ENCODE results near the gene CFTR. TPM values are rescaled to one million over a fixed set of nuclear protein-coding genes. Genes with fewer than 3 reads are reported as not detected.
"Not testable (repeated sequence)": the region's sequence is repeated elsewhere in the genome, so short reads cannot be mapped to it uniquely, and the experiment has no call there.

Gene CFTR
- total RNA-seq, 1 donor from 2014 or later = 0.19 TPM

DNA sequence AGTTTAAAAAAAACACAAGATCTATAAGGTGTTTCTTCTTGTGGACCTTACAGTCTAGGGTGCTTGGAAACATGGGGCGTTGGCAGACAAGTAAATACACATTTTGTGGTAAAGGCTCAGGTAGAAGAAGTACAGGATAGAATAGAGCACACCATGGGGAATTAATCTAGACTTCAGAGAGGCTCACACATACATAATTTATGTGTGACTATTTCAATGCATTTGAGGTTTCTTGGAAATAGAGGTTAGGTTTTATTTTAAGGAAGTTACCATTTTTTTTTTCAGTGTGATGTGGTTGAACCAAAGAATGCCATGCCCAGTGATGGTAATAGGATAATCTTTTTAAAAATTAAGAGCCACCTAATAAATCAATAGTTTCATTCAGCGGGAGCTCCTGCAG is 12.8 kb downstream of the CFTR start:
- intact Hi-C loops (cut with DNase I) = no loop called here
- DNase-seq (ENCODE audit: low spot score) = no peak

DNA sequence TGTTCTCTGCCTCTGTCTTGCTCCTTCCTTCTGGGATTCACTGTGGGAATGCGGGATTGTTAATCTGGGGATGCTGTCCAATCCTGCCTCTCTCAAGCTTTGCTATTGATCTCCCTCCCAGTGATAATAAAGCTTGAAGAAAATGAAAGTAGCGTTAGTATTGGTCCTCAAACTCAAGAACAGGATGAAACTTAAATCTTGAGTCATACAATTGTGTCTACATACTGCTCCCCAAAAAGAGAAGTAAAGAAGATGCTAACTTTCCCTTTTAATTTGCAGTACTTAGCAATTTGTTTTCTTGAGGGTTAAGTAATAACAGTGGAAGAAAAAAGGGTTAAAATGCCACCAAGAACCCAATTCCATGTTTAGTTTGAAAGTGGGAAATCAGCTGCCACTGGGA is 13.6 kb downstream of the CFTR start:
- intact Hi-C loops (cut with DNase I) = no loop called here
- DNase-seq (ENCODE audit: low spot score) = no peak

DNA sequence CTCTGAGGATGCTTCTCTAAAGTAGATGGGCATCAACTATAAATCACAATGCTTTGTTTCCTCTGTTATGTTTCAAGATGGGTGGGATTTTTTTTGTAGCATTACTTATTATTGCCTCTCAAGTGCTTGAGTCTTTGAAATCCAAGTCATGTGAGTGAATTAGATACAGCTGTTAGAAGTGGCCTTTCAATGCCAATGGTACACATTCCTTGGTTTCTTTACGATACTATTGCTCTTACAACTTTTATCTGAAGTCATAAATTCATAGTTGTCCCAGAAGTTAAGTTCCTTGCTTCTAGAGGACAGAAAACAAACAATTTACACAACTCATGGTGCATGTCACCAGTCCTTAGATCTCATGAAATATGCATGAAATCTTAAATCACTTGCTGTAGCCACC is 15.5 kb downstream of the CFTR start:
- intact Hi-C loops (cut with DNase I) = no loop called here

DNA sequence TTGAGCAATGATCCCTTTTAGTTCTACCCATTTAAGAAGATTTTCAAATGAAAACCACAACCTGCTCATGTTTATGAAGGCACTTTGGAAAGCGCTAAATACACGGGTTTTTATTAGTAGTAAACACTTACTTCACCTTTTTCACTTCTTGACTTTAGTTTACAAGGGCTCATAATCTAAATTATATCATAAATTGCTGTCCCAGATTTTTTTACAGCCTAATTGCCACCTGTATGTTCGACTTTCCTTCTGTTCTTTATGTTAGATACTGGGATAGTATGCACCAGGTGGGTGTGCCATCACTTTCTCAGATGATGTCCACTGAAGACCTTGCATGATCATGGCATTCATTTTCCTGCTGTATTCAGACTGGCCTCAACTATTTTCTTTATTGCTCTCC is 22.5 kb downstream of the CFTR start:
- intact Hi-C loops (cut with DNase I) = no loop called here
- no peak for DNase-seq (ENCODE audit: low spot score)

More for the DNA sequence above, 15.5 kb downstream of the CFTR start:
- no peak for DNase-seq (ENCODE audit: low spot score)

DNA sequence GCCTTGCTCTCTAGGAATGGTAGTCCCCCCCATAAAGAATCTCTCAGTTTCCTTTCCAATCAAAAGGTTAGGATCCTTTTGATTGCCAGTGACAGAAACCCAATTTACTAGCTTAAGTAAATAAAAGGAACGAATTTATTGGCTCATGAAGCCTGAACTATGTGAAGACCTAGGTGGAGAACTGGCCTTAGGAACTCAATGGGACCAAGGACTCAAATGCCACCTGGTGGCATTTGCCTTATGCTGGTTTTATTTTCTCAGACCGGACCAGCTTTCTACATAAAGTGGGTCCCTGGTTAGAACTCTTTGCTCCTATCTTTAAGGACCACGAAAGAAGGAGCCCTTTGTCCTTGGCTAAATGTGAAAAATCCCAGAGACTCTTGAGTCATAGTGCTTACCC is 25.4 kb downstream of the CFTR start:
- no peak for DNase-seq (ENCODE audit: low spot score)
- intact Hi-C loops (cut with DNase I) = no loop called here

DNA sequence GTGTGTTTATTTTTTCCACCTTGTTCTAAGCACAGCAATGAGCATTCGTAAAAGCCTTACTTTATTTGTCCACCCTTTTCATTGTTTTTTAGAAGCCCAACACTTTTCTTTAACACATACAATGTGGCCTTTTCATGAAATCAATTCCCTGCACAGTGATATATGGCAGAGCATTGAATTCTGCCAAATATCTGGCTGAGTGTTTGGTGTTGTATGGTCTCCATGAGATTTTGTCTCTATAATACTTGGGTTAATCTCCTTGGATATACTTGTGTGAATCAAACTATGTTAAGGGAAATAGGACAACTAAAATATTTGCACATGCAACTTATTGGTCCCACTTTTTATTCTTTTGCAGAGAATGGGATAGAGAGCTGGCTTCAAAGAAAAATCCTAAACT is 28.9 kb downstream of the CFTR start:
- intact Hi-C loops (cut with DNase I) = no loop called here
- no peak for DNase-seq (ENCODE audit: low spot score)

DNA sequence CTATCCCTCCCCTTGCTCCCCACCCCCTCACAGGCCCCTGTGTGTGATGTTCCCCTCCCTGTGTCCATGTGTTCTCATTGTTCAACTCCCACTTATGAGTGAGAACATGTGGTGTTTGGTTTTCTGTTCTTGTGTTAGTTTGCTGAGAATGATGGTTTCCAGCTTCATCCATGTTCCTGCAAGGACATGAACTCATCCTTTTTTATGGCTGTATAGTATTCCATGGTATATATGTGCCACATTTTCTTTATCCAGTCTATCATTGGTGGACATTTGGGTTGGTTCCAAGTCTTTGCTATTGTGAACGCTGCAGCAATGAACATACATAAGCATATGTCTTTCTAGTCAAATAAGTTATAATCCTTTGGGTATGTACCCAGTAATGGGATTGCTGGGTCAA is 37.4 kb downstream of the CFTR start:
- intact Hi-C loops (cut with DNase I); DNase-seq (ENCODE audit: low spot score): not testable (repeated sequence)

DNA sequence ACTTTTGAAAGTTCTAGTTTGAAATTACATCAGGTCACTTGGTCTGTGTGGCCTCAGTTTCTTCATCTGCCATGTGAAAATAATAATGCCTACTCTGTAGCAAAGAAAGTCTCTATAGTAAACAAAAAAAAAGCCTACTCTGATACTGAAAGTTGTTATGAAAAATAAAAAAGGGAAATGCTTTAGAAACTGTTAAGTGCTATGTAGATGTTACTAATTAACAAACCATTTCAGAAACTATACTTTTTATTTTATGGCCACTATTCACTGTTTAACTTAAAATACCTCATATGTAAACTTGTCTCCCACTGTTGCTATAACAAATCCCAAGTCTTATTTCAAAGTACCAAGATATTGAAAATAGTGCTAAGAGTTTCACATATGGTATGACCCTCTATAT is 50.6 kb downstream of the CFTR start:
- intact Hi-C loops (cut with DNase I) = no loop called here
- no peak for DNase-seq (ENCODE audit: low spot score)

DNA sequence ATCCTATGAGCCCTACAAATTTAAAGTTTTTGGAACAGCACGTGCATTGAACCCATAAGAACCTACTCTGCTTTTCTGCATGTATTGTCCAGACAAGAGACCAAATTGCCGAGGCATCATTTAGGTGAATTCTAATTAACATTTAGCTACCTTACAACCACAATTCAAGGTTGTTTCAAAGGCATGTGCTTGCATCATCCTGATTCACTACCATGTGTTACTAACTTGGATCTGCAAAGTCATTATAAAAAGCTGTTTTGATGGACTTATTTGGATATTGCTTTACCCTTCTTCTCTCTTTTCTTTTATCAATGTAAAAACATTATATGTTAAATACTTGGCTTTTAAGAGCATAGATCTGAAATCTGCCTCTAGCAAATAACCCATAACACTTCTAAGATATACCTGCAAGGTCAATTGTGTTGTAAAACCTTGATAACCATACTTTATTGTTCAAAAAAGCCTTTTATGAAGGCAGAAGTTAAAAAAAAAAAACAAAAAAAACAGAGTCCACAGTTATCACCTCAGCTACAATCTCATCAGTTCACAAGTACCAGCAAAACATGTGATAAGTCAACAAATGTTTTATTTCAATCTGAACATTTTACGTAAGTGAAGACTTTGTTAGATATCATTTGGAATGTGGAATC is 51.9 kb downstream of the CFTR start:
- intact Hi-C loops (cut with DNase I) = no loop called here
- DNase-seq (ENCODE audit: low spot score) = no peak

DNA sequence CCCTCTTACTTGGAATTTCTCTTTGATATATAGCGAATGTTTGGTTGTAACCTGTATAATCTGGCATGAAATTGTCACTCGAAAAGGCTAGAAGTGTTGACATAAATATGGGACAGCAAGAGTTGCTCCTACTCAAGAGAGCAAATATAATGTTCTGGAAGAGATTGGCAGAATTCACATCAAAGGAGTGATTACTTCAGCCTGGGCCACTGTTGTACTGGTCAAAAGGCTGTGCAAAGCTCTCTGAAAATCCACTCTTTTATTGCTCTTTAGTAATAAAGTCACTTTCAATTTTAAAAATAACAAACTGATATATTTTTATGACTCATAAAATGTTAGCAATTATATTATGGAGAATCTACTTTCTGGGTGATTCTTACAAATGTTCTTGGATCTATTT is 58.2 kb downstream of the CFTR start:
- no peak for DNase-seq (ENCODE audit: low spot score)
- intact Hi-C loops (cut with DNase I) = no loop called here

DNA sequence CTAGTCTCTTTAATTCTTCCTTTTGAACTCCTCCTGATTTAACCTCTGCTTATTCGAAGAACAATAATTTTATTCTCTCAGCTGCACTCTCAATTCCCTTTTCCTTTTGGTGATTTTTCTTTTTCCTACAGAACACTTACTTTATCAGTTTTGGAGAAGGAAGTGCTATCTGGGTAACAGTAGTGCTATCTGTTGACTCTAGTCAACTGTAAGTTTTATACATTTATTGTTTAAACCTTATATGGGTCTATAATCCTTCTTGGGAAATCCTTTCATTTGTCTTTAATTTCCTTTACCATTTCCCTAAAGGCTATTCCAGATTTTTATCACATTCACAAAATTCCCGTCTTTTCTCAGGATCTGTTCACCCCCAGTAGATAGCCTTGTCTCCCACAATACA is 64.2 kb downstream of the CFTR start:
- intact Hi-C loops (cut with DNase I) = no loop called here
- DNase-seq (ENCODE audit: low spot score) = no peak

DNA sequence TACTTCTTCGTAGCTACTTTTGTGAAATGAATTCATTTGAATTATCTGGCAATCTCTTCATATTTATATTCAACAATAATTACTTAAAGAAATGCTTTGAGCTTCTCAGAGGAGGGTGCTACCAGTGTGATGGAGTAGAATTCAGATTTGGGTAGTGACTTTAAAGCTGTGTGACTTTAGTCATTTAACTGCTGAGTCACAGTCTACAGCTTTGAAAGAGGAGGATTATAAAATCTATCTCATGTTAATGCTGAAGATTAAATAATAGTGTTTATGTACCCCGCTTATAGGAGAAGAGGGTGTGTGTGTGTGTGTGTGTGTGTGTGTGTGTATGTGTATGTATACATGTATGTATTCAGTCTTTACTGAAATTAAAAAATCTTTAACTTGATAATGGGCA is 68.2 kb downstream of the CFTR start:
- intact Hi-C loops (cut with DNase I) = no loop called here
- no peak for DNase-seq (ENCODE audit: low spot score)

DNA sequence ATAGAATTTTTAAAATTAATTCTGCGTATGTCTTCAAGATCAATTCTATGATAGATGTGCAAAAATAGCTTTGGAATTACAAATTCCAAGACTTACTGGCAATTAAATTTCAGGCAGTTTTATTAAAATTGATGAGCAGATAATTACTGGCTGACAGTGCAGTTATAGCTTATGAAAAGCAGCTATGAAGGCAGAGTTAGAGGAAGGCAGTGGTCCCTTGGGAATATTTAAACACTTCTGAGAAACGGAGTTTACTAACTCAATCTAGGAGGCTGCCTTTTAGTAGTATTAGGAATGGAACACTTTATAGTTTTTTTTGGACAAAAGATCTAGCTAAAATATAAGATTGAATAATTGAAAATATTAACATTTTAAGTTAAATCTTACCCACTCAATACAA is 70.8 kb downstream of the CFTR start:
- intact Hi-C loops (cut with DNase I) = no loop called here
- DNase-seq (ENCODE audit: low spot score) = no peak

DNA sequence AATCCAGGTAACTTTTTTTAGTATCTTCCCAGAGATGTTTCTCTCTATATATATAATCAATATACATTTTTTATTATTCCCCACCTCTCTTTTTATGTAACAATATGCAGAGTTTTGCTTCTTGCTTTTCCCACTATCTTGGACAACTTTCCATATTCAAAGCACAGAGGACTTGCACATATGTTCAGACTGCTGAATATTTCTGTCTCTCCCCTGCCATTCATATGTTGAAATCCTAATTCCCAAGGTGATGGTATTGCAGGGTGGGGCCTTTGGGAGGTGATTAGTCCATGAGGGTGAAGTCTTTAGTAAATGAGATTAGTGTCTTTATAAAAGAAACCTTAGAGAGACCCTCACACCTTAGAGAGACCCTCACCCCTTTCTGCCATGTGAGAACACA is 72.8 kb downstream of the CFTR start:
- intact Hi-C loops (cut with DNase I) = no loop called here
- DNase-seq (ENCODE audit: low spot score) = no peak

DNA sequence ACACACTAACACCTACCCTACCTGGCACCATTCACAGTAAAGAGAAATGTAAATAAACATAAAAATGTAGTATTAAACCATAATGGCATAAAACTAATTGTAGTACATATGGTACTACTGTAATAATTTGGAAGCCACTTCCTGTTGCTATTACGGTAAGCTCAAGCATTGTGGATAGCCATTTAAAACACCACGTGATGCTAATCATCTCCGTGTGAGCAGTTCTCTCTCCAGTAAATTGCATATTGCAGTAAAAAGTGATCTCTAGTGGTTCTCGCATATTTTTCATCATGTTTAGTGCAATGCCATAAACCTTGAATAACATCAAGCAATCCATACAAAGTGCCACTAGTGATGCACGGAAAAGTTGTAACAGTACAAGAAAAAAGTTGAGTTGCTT is 75.4 kb downstream of the CFTR start:
- intact Hi-C loops (cut with DNase I) = no loop called here
- no peak for DNase-seq (ENCODE audit: low spot score)

DNA sequence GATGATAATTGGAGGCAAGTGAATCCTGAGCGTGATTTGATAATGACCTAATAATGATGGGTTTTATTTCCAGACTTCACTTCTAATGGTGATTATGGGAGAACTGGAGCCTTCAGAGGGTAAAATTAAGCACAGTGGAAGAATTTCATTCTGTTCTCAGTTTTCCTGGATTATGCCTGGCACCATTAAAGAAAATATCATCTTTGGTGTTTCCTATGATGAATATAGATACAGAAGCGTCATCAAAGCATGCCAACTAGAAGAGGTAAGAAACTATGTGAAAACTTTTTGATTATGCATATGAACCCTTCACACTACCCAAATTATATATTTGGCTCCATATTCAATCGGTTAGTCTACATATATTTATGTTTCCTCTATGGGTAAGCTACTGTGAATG is 79.6 kb downstream of the CFTR start:
- no peak for DNase-seq (ENCODE audit: low spot score)
- intact Hi-C loops (cut with DNase I) = no loop called here

DNA sequence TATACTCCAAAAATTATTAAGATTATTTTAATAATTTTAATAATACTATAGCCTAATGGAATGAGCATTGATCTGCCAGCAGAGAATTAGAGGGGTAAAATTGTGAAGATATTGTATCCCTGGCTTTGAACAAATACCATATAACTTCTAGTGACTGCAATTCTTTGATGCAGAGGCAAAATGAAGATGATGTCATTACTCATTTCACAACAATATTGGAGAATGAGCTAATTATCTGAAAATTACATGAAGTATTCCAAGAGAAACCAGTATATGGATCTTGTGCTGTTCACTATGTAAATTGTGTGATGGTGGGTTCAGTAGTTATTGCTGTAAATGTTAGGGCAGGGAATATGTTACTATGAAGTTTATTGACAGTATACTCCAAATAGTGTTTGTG is 80.2 kb downstream of the CFTR start:
- intact Hi-C loops (cut with DNase I) = no loop called here
- DNase-seq (ENCODE audit: low spot score) = no peak

DNA sequence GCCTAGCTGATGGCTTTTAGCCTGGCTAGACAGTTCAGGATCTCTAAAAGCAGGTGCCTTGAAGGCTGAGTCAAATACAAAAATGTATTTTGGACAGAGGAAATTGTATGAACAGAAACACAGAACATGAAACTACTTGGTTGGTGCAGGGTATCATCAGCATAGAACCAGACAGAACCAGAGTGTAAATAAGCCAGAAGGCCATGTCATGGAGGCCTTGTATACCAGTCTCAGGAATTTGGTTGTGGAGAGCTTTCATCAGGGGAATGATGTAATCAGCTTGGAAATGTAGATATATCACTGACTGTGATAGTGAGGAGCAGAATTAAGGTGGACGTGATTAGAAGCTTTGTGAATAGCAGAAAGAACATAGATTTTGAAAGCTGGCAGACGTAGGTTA is 82.9 kb downstream of the CFTR start:
- intact Hi-C loops (cut with DNase I) = no loop called here
- DNase-seq (ENCODE audit: low spot score) = no peak

DNA sequence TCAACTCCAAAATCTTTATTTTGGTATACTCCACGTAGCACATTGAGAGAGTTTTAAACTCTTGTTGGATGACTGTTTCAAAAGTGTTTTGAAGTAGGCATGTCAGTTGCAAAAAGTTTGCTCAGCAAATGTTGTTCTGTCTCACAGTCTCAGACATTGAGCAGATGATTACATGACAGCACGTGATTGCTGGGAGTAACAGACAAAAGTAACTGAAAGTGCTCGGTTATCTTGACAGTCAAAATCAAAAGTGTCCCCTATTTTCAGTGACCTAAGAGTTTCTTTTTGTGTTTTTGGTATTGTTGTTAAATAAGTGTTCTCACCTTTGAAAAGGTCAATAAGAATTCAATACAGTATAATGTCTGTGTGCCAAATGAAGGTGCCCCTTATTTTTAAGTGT is 84.3 kb downstream of the CFTR start:
- intact Hi-C loops (cut with DNase I) = no loop called here
- DNase-seq (ENCODE audit: low spot score) = no peak

DNA sequence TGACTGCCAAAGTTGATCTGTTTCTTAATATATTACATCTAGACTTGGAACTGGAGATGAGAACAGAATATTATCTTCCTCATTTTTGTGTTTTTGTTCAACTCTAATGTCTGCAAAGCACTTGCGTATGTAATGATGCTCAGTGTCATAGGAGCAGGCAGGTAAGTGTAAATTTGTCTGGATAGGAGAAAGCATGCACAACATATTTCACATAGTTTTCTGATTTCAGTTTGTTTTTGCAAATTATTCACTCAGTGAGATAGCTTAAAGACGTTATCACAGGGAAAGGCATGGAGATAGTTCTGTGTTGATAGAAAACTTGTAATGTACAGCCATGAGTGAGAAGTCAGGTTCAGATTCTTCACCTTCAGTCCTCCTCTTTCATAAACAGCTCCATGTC is 84.8 kb downstream of the CFTR start:
- no peak for DNase-seq (ENCODE audit: low spot score)
- intact Hi-C loops (cut with DNase I) = no loop called here

DNA sequence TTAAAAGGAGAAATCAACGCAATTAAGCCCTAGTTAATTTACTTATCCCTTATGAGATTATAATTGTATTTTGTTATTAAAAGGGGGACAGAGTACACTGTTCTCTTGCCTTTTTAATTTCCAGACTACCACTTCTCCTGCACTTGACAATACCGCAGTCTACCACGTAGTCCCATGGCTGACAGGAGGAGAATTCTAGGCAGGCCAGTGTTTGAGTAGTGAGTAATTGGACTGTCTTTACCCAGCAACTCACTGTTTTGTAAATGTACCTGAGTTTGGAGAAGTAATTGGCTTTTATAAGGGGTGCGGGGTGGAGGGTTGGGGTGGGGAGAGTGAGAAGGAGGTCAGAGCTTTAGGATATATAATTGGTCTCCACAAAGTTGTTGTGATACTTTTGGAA is 85.4 kb downstream of the CFTR start:
- DNase-seq (ENCODE audit: low spot score) = no peak
- intact Hi-C loops (cut with DNase I) = no loop called here

DNA sequence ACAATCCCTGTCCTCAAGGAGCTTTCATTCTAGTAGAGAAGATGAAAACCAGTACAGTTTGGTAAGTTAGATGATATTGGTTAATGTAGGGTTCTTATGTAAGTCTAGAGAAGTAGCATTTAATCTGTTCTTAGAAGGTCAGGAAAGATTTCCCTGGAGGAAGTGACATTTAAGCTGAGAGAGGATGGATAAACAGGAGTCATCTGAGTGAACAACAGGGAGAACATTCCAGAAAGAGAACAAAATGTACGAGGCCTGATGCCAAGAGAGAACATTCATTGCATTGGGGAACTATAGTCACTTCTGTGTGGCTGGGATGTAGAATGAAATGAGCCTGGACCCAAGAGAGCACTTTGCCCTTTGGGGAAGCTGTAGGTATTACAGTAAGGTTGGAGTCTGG is 88.0 kb downstream of the CFTR start:
- no peak for DNase-seq (ENCODE audit: low spot score)
- intact Hi-C loops (cut with DNase I) = no loop called here
